Stimulated activated CD8-positive, alpha-beta memory T cell treated with anti-CD3 and anti-CD28 coated beads, Interleukin-4, amount 100 ng/mL, for 1 hour (primary cell): ENCODE data around the gene INPP5B.

Experiments used
- DNase-seq, 2 donors: peaks; one replicate each; pipeline ENCODE4 v3.0.0-alpha.2; 2020; ENCODE audit warnings: low read depth in 2 of 2, low spot score in 1 of 2

Gene INPP5B

GRCh38 chr1:37878071-37878470 is 68.8 kb downstream of the INPP5B start:
- DNase-seq = no peak

GRCh38 chr1:37875833-37876232 is 71.0 kb downstream of the INPP5B start:
- no peak for DNase-seq

- no peak for DNase-seq
Measured at GRCh38 chr1:37872692-37873091, 74.2 kb downstream of the INPP5B start.

GRCh38 chr1:37868466-37868865 is 78.4 kb downstream of the INPP5B start:
- no peak for DNase-seq

GRCh38 chr1:37867784-37868183 is 79.1 kb downstream of the INPP5B start:
- DNase-seq = no peak

- DNase-seq = no peak
Measured at GRCh38 chr1:37866491-37866890, 80.4 kb downstream of the INPP5B start.

- no peak for DNase-seq
Measured at GRCh38 chr1:37865348-37866120, 81.3 kb downstream of the INPP5B start.

- no peak for DNase-seq
Measured at GRCh38 chr1:37862330-37862729, 84.5 kb downstream of the INPP5B start.

GRCh38 chr1:37861151-37861550 is 85.7 kb downstream of the INPP5B start:
- DNase-seq = no peak

- no peak for DNase-seq
Measured at GRCh38 chr1:37860346-37860666, 86.5 kb downstream of the INPP5B start.

- peak; percentile 93 for DNase-seq
Measured at GRCh38 chr1:37859507-37860345, 87.1 kb downstream of the INPP5B start, which contains the start of gene MTF1. TSS of gene MTF1 (minus strand) at chr1:37859592. CDS start at chr1:37857658, 1,934 bp downstream.

- no peak for DNase-seq
Measured at GRCh38 chr1:37858931-37859506, 87.8 kb downstream of the INPP5B start.

- no peak for DNase-seq
Measured at GRCh38 chr1:37854406-37854805, 92.4 kb downstream of the INPP5B start.

GRCh38 chr1:37853157-37853556 is 93.7 kb downstream of the INPP5B start:
- DNase-seq = no peak

GRCh38 chr1:37851782-37852210 is 95.1 kb downstream of the INPP5B start:
- DNase-seq = no peak

GRCh38 chr1:37851262-37851661 is 95.6 kb downstream of the INPP5B start:
- no peak for DNase-seq

GRCh38 chr1:37850352-37850955 is 96.4 kb downstream of the INPP5B start:
- no peak for DNase-seq

- no peak for DNase-seq
Measured at GRCh38 chr1:37849480-37849879, 97.4 kb downstream of the INPP5B start.

GRCh38 chr1:37846647-37847339 is 100.1 kb downstream of the INPP5B start:
- DNase-seq = no peak

- no peak for DNase-seq
Measured at GRCh38 chr1:37845786-37846185, 101.1 kb downstream of the INPP5B start.

- no peak for DNase-seq
Measured at GRCh38 chr1:37845049-37845646, 101.7 kb downstream of the INPP5B start.
